ENCODE measurements around the gene NUP107.

Gene NUP107

GRCh38 chr12:68733661-68734071 is 46.9 kb downstream of the NUP107 start:
- no peak for TF ChIP-seq EZH2phosphoT487 (IDR thresholded peaks at IDR 0.05; ENCODE audit: low read depth)
- TF ChIP-seq CTCF (IDR thresholded peaks at IDR 0.05; ENCODE audit: low read depth, low read length): no peak
- Histone ChIP-seq H2AFZ (ENCODE audit: low read depth, low read length) (no peak overlapping the region), H3K36me3 (replicated peaks; ENCODE audit: low read depth, low read length) (peaks cover 56% of the 10 kb centered on the region), H3K9ac (ENCODE audit: low read length) (no peak overlapping the region), H3K4me3 (ENCODE audit: low read length) (no peak overlapping the region), H3K4me1 (ENCODE audit: low read length) (no peaks in the 10 kb centered on the region), H3K27ac (ENCODE audit: low read length) (no peak overlapping the region), H3K27me3 (ENCODE audit: low read depth, low read length) (no peaks in the 10 kb centered on the region), H3K79me2 (ENCODE audit: low read length) (no peaks in the 10 kb centered on the region), H3K9me3 (ENCODE audit: insufficient read depth, low read length) (no peaks in the 10 kb centered on the region), H3K4me2 (ENCODE audit: low read length) (no peak overlapping the region), H4K20me1 (ENCODE audit: insufficient read depth, low read length) (no peaks in the 10 kb centered on the region)

GRCh38 chr12:68739891-68740290 is 53.1 kb downstream of the NUP107 start:
- no peak overlapping the region for H3K4me3 ChIP-seq (ENCODE audit: low read length)
- no peak for TF ChIP-seq CTCF (IDR thresholded peaks at IDR 0.05; ENCODE audit: low read depth, low read length)
- TF ChIP-seq EZH2phosphoT487 (IDR thresholded peaks at IDR 0.05; ENCODE audit: low read depth): no peak
- H3K27ac ChIP-seq (ENCODE audit: low read length): no peak overlapping the region
- no peak overlapping the region for H3K4me2 ChIP-seq (ENCODE audit: low read length)
- H3K9ac ChIP-seq (ENCODE audit: low read length): no peak overlapping the region
- no peaks in the 10 kb centered on the region for H3K27me3 ChIP-seq (ENCODE audit: low read depth, low read length)
- no peaks in the 10 kb centered on the region for H3K4me1 ChIP-seq (ENCODE audit: low read length)
- peaks cover 52% of the 10 kb centered on the region for H3K36me3 ChIP-seq (replicated peaks; ENCODE audit: low read depth, low read length)
- H3K9me3 ChIP-seq (ENCODE audit: insufficient read depth, low read length): no peaks in the 10 kb centered on the region
- no peak overlapping the region for H2AFZ ChIP-seq (ENCODE audit: low read depth, low read length)
- no peaks in the 10 kb centered on the region for H3K79me2 ChIP-seq (ENCODE audit: low read length)
- H4K20me1 ChIP-seq (ENCODE audit: insufficient read depth, low read length): no peaks in the 10 kb centered on the region

- TF ChIP-seq CTCF (IDR thresholded peaks at IDR 0.05; ENCODE audit: low read depth, low read length) (no peak), EZH2phosphoT487 (IDR thresholded peaks at IDR 0.05; ENCODE audit: low read depth) (no peak)
- H3K36me3 ChIP-seq (replicated peaks; ENCODE audit: low read depth, low read length): peaks cover 29% of the 10 kb centered on the region
Observed at GRCh38 chr12:68743356-68743755, 56.6 kb downstream of the NUP107 start.

GRCh38 chr12:68745376-68745903 is 58.7 kb downstream of the NUP107 start:
- Histone ChIP-seq H3K79me2 (ENCODE audit: low read length) (peaks cover 9% of the 10 kb centered on the region), H3K4me3 (ENCODE audit: low read length) (peak overlapping the region; percentile 94), H4K20me1 (ENCODE audit: insufficient read depth, low read length) (no peaks in the 10 kb centered on the region; the same call in 1 of the 2 replicates), H3K36me3 (replicated peaks; ENCODE audit: low read depth, low read length) (peaks cover 10% of the 10 kb centered on the region), H3K9ac (ENCODE audit: low read length) (peak overlapping the region; percentile 70), H3K9me3 (ENCODE audit: insufficient read depth, low read length) (no peaks in the 10 kb centered on the region), H2AFZ (ENCODE audit: low read depth, low read length) (peak overlapping the region; percentile 95), H3K27me3 (ENCODE audit: low read depth, low read length) (no peaks in the 10 kb centered on the region), H3K27ac (ENCODE audit: low read length) (peak overlapping the region; percentile 43), H3K4me2 (ENCODE audit: low read length) (peak overlapping the region; percentile 86), H3K4me1 (ENCODE audit: low read length) (peaks cover 4% of the 10 kb centered on the region; the same call in 1 of the 2 replicates)
- TF ChIP-seq EZH2phosphoT487 (IDR thresholded peaks at IDR 0.05; ENCODE audit: low read depth): no peak
- TF ChIP-seq CTCF (IDR thresholded peaks at IDR 0.05; ENCODE audit: low read depth, low read length): no peak

More at GRCh38 chr12:68743356-68743755, 56.6 kb downstream of the NUP107 start:
- H3K27me3 ChIP-seq (ENCODE audit: low read depth, low read length): no peaks in the 10 kb centered on the region
- no peak overlapping the region for H2AFZ ChIP-seq (ENCODE audit: low read depth, low read length)
- H3K9me3 ChIP-seq (ENCODE audit: insufficient read depth, low read length): no peaks in the 10 kb centered on the region
- H3K4me3 ChIP-seq (ENCODE audit: low read length): no peak overlapping the region
- no peak overlapping the region for H3K27ac ChIP-seq (ENCODE audit: low read length)
- H4K20me1 ChIP-seq (ENCODE audit: insufficient read depth, low read length): no peaks in the 10 kb centered on the region
- no peak overlapping the region for H3K4me2 ChIP-seq (ENCODE audit: low read length)
- H3K9ac ChIP-seq (ENCODE audit: low read length): no peak overlapping the region
- H3K4me1 ChIP-seq (ENCODE audit: low read length): peaks cover 4% of the 10 kb centered on the region; the same call in 1 of the 2 replicates
- H3K79me2 ChIP-seq (ENCODE audit: low read length): peaks cover 9% of the 10 kb centered on the region
